H9 (cell line): ENCODE data around the gene ANAPC10. TPM values are rescaled to one million over a fixed set of nuclear protein-coding genes. Genes with fewer than 3 reads are reported as not detected.
A peak's percentile ranks its signal among the peaks of the same experiment; 100 is the strongest.

Experiments
- DNase-seq: peaks from one replicate; pipeline ENCODE4 v3.0.0-alpha.2; 2017
- H2AFZ ChIP-seq: one replicate; pipeline ENCODE4 v1.6.1; 2013; ENCODE audit warnings: mild to moderate bottlenecking, low read length, control low read depth, moderate library complexity
- H2AK5ac ChIP-seq: 2 replicates; pipeline ENCODE4 v1.6.1; 2013; ENCODE audit warnings: low read length, control low read depth, mixed read lengths; ENCODE audit not compliant: insufficient read length
- H2BK120ac ChIP-seq: one replicate; pipeline ENCODE4 v1.6.1; 2013; ENCODE audit warnings: low read depth, mild to moderate bottlenecking, low read length, control low read depth, inconsistent platforms; ENCODE audit not compliant: poor library complexity, severe bottlenecking
- H2BK12ac ChIP-seq: 2 replicates; pipeline ENCODE4 v1.6.1; 2013; ENCODE audit warnings: low read length, control low read depth, mixed read lengths, low read depth; ENCODE audit not compliant: insufficient read length
- H2BK15ac ChIP-seq: 2 replicates; pipeline ENCODE4 v1.6.1; 2013; ENCODE audit warnings: low read depth, low read length, control low read depth
- H2BK20ac ChIP-seq: one replicate; pipeline ENCODE4 v1.6.1; 2013; ENCODE audit warnings: low read depth, mild to moderate bottlenecking, low read length, control low read depth, inconsistent platforms; ENCODE audit not compliant: poor library complexity, severe bottlenecking
- H2BK5ac ChIP-seq: 2 replicates; pipeline ENCODE4 v1.6.1; 2013; ENCODE audit warnings: low read length, control low read depth, mixed read lengths; ENCODE audit not compliant: insufficient read length
- H3K14ac ChIP-seq: 2 replicates; pipeline ENCODE4 v1.6.1; 2013; ENCODE audit warnings: low read length, control low read depth; ENCODE audit not compliant: insufficient read depth
- H3K18ac ChIP-seq: 2 replicates; pipeline ENCODE4 v1.6.1; 2013; ENCODE audit warnings: low read depth, mild to moderate bottlenecking, mixed read lengths, low read length, control low read depth; ENCODE audit not compliant: insufficient read length
- H3K23ac ChIP-seq: 2 replicates; pipeline ENCODE4 v1.6.1; 2013; ENCODE audit warnings: low read length, control low read depth, mixed read lengths, low read depth; ENCODE audit not compliant: insufficient read length
- H3K23me2 ChIP-seq: 2 replicates; pipeline ENCODE4 v1.6.1; 2013; ENCODE audit warnings: low read depth, mild to moderate bottlenecking, mixed read lengths, low read length, control low read depth; ENCODE audit not compliant: insufficient read length, poor library complexity, severe bottlenecking
- H3K27ac ChIP-seq: 2 replicates; pipeline ENCODE4 v1.5.1; 2013; ENCODE audit warnings: low read length, control low read depth, mixed read lengths, low read depth; ENCODE audit not compliant: insufficient read length
- H3K27me3 ChIP-seq: 2 replicates; pipeline ENCODE4 v1.6.1; 2013; ENCODE audit warnings: low read length, control low read depth, inconsistent platforms; ENCODE audit not compliant: insufficient read depth
- H3K4ac ChIP-seq: 2 replicates; pipeline ENCODE4 v1.6.1; 2013; ENCODE audit warnings: low read depth, mild to moderate bottlenecking, control low read depth, inconsistent platforms, low read length, moderate library complexity
- H3K4me1 ChIP-seq: 2 replicates; pipeline ENCODE4 v1.6.1; 2013; ENCODE audit warnings: low read length, control low read depth, inconsistent platforms; ENCODE audit not compliant: insufficient read depth
- H3K4me2 ChIP-seq: 2 replicates; pipeline ENCODE4 v1.6.1; 2013; ENCODE audit warnings: low read length, control low read depth, mixed read lengths; ENCODE audit not compliant: insufficient read length, insufficient read depth
- H3K56ac ChIP-seq: 2 replicates; pipeline ENCODE4 v1.6.1; 2013; ENCODE audit warnings: low read depth, mild to moderate bottlenecking, mixed read lengths, low read length, control low read depth; ENCODE audit not compliant: insufficient read length
- H3K79me1 ChIP-seq: 2 replicates; pipeline ENCODE4 v1.6.1; 2013; ENCODE audit warnings: low read depth, mild to moderate bottlenecking, moderate library complexity, low read length, control low read depth, inconsistent platforms; ENCODE audit not compliant: insufficient read depth, poor library complexity, severe bottlenecking
- H3K79me2 ChIP-seq: 2 replicates; pipeline ENCODE4 v1.6.1; 2013; ENCODE audit warnings: low read length, control low read depth, inconsistent platforms; ENCODE audit not compliant: insufficient read depth
- H3K9ac ChIP-seq: 2 replicates; pipeline ENCODE4 v1.6.1; 2013; ENCODE audit warnings: low read length, control low read depth, mixed read lengths; ENCODE audit not compliant: insufficient read length; ENCODE audit errors: extremely low read depth
- H3K9me3 ChIP-seq: one replicate; pipeline ENCODE4 v1.6.1; 2013; ENCODE audit warnings: low read depth, low read length, inconsistent platforms; ENCODE audit not compliant: control insufficient read depth
- H3T11ph ChIP-seq: one replicate; pipeline ENCODE4 v1.6.1; 2013; ENCODE audit warnings: mild to moderate bottlenecking, low read length, control low read depth, inconsistent platforms
- H4K20me1 ChIP-seq: one replicate; pipeline ENCODE4 v1.6.1; 2013; ENCODE audit not compliant: control insufficient read depth, insufficient read length, insufficient read depth
- H4K5ac ChIP-seq: 2 replicates; pipeline ENCODE4 v1.6.1; 2013; ENCODE audit warnings: low read depth, mild to moderate bottlenecking, mixed read lengths, low read length, control low read depth; ENCODE audit not compliant: insufficient read length
- H4K8ac ChIP-seq: replicated peaks from 2 replicates; pipeline ENCODE4 v1.6.1; 2013; ENCODE audit warnings: low read length, control low read depth, mixed read lengths, low read depth; ENCODE audit not compliant: insufficient read length
- H4K91ac ChIP-seq: 2 replicates; pipeline ENCODE4 v1.6.1; 2013; ENCODE audit warnings: low read depth, mild to moderate bottlenecking, moderate library complexity, mixed read lengths, low read length, control low read depth; ENCODE audit not compliant: insufficient read length
- H3K27ac Mint-ChIP-seq, 3 experiments: 2 replicates in 2 of 3; 3 replicates in 1 of 3; pipeline ENCODE4 v1.8.0; 2020 to 2021; ENCODE audit warnings: mixed read lengths in 3 of 3, mild to moderate bottlenecking in 1 of 3, moderate library complexity in 1 of 3
- H3K27me3 Mint-ChIP-seq: 2 replicates; pipeline ENCODE4 v1.8.0; 2021; ENCODE audit warnings: low read depth, mild to moderate bottlenecking, moderate library complexity, mixed read lengths
- H3K36me3 Mint-ChIP-seq, 3 experiments: 2 replicates in 2 of 3; 3 replicates in 1 of 3; pipeline ENCODE4 v1.8.0; 2020 to 2021; ENCODE audit warnings: low read depth in 3 of 3, mixed read lengths in 3 of 3; ENCODE audit not compliant: insufficient read depth in 1 of 3
- H3K4me1 Mint-ChIP-seq, 2 experiments: 2 replicates each; pipeline ENCODE4 v1.8.0; 2020; ENCODE audit warnings: mixed read lengths in 2 of 2
- H3K4me3 Mint-ChIP-seq, 2 experiments: 2 replicates in 1 of 2; 3 replicates in 1 of 2; pipeline ENCODE4 v1.8.0; 2020 to 2021; ENCODE audit warnings: mild to moderate bottlenecking in 2 of 2, mixed read lengths in 2 of 2, moderate library complexity in 1 of 2
- H3K9me3 Mint-ChIP-seq, 2 experiments: 2 replicates in 1 of 2; 3 replicates in 1 of 2; pipeline ENCODE4 v1.8.0; 2020; ENCODE audit warnings: mild to moderate bottlenecking in 2 of 2, mixed read lengths in 2 of 2, moderate library complexity in 1 of 2
- total RNA-seq: library from RNA; stranded (reverse); gene quantifications from 2 replicates; pipeline ENCODE4 v1.2.1, GENCODE V29; 2021
- TF ChIP-seq, protein P1 (sequence below): fragments of 200-600 bp; sonication (generic); conservative IDR thresholded peaks from 3 replicates; pipeline ENCODE4 v1.8.0; 2021; ENCODE audit warnings: antibody characterized with exemption, mild to moderate bottlenecking

The ANAPC10 gene
- total RNA-seq, 1 experiment from 2014 or later: 25.3 TPM

DNA sequence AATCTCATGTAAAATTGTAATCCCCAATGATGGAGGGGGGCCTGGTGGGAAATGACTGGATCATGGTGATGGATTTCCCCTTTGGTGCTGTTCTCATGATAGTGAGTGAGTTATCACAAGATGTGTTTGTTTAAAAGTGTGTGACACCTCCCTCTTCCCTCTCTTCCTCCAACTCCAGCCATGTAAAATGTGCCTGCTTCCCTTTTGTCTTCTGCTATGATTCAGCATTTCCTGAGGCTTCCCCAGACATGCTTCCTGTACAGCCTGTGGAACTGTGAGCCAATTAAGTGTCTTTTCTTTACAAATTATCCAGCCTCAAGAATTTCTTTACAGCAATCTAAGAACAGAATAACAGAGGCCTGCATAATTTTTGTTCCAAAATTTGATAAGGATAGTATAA, 85.2 kb downstream of the ANAPC10 start:
- peak overlapping the region in 2 of 3 experiments; percentile 17 to 50; a peak in 4 of 7 replicates for H3K27ac Mint-ChIP-seq
- Histone ChIP-seq H3K9ac (no peak overlapping the region), H3T11ph (no peak overlapping the region), H3K27me3 (no peaks in the 10 kb centered on the region), H3K18ac (no peak overlapping the region), H2BK12ac (no peak overlapping the region), H4K91ac (no peak overlapping the region), H2BK120ac (no peak overlapping the region), H4K8ac (no peak overlapping the region), H2BK5ac (no peak overlapping the region), H3K27ac (no peak overlapping the region), H3K4ac (no peak overlapping the region), H3K79me1 (no peaks in the 10 kb centered on the region), H3K4me2 (no peak overlapping the region), H3K9me3 (no peaks in the 10 kb centered on the region), H3K23ac (no peak overlapping the region), H3K79me2 (no peaks in the 10 kb centered on the region), H2BK15ac (no peak overlapping the region), H4K20me1 (no peaks in the 10 kb centered on the region), H3K4me1 (no peaks in the 10 kb centered on the region; the same call in 1 of the 2 replicates), H2AK5ac (no peak overlapping the region), H4K5ac (no peak overlapping the region), H3K56ac (no peak overlapping the region), H3K23me2 (no peaks in the 10 kb centered on the region), H2AFZ (no peak overlapping the region), H3K14ac (no peak overlapping the region), H2BK20ac (no peak overlapping the region)
- peaks cover 19 to 28% of the 10 kb centered on the region in 2 experiments for H3K4me1 Mint-ChIP-seq
- no peak overlapping the region for H3K4me3 Mint-ChIP-seq
- H3K36me3 Mint-ChIP-seq: peaks cover 9 to 20% (median 11%) of the 10 kb centered on the region in 3 experiments; a peak in 5 of 7 replicates
- DNase-seq: no peak
- H3K9me3 Mint-ChIP-seq: peaks cover 16 to 17% of the 10 kb centered on the region in 2 experiments; a peak in 4 of 5 replicates
- TF ChIP-seq, protein P1, sequence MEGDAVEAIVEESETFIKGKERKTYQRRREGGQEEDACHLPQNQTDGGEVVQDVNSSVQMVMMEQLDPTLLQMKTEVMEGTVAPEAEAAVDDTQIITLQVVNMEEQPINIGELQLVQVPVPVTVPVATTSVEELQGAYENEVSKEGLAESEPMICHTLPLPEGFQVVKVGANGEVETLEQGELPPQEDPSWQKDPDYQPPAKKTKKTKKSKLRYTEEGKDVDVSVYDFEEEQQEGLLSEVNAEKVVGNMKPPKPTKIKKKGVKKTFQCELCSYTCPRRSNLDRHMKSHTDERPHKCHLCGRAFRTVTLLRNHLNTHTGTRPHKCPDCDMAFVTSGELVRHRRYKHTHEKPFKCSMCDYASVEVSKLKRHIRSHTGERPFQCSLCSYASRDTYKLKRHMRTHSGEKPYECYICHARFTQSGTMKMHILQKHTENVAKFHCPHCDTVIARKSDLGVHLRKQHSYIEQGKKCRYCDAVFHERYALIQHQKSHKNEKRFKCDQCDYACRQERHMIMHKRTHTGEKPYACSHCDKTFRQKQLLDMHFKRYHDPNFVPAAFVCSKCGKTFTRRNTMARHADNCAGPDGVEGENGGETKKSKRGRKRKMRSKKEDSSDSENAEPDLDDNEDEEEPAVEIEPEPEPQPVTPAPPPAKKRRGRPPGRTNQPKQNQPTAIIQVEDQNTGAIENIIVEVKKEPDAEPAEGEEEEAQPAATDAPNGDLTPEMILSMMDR: no peak
- H3K27me3 Mint-ChIP-seq: no peaks in the 10 kb centered on the region; the same call in 1 of the 2 replicates
